ENCODE results near the gene SLC7A6OS. TPM values are rescaled to one million over a fixed set of nuclear protein-coding genes. Genes with fewer than 3 reads are reported as not detected.

Gene SLC7A6OS
- total RNA-seq, 1 experiment from 2014 or later = 16.4 TPM

- Histone ChIP-seq H3K9me3 (ENCODE audit: control insufficient read depth in 1 of 2, insufficient read depth in 1 of 2, low read depth in 1 of 2, low read length in 2 of 2) (no peaks in the 10 kb centered on the region), H3K4me2 (ENCODE audit: low read length) (no peak overlapping the region), H4K20me1 (ENCODE audit: insufficient read depth) (no peaks in the 10 kb centered on the region), H2AFZ (ENCODE audit: low read depth, low read length, poor library complexity, severe bottlenecking) (no peak overlapping the region), H3K4me3 (replicated peaks in 1 of 2; ENCODE audit: low read depth in 1 of 2, low read length in 2 of 2) (no peak overlapping the region), H3K9ac (ENCODE audit: low read length) (no peak overlapping the region), H3K79me2 (ENCODE audit: insufficient read depth, low read length) (peaks cover 62% of the 10 kb centered on the region), H3K27ac (ENCODE audit: low read depth, low read length) (no peak overlapping the region), H3K4me1 (ENCODE audit: control insufficient read depth in 1 of 2, insufficient read depth in 2 of 2, low read length in 2 of 2) (peaks cover 0 to 7% of the 10 kb centered on the region in 2 experiments; a peak in 1 of 4 replicates), H3K27me3 (ENCODE audit: insufficient read depth, low read length) (no peaks in the 10 kb centered on the region), H3K36me3 (ENCODE audit: control insufficient read depth in 1 of 2, insufficient read depth in 2 of 2, low read length in 2 of 2) (peaks cover 2 to 40% of the 10 kb centered on the region in 2 experiments; a peak in 2 of 4 replicates), H3K9me2 (ENCODE audit: insufficient read depth) (no peaks in the 10 kb centered on the region)
- TF ChIP-seq EGR1 (IDR thresholded peaks at IDR 0.05; ENCODE audit: low read depth) (no peak), EZH2 (IDR thresholded peaks at IDR 0.05) (no peak), POLR2A (IDR thresholded peaks at IDR 0.05; ENCODE audit: borderline replicate concordance, extremely low read depth, insufficient read depth, insufficient read length) (no peak), YY1 (IDR thresholded peaks at IDR 0.05; ENCODE audit: extremely low read depth, insufficient replicate concordance, low read depth, low read length) (no peak), REST (IDR thresholded peaks at IDR 0.05; ENCODE audit: low read depth) (no peak), SP1 (IDR thresholded peaks at IDR 0.05; ENCODE audit: low read depth) (no peak), ZBTB33 (IDR thresholded peaks at IDR 0.05; ENCODE audit: extremely low read depth, insufficient replicate concordance, low read length) (no peak), CEBPB (IDR thresholded peaks at IDR 0.05; ENCODE audit: low read depth) (no peak)
- BruUV-seq (replicated peaks) = no TSS peak
- ChIA-PET CTCF (no interaction called here), RAD21 (ENCODE audit: low non-redundant PET in 1 of 2, low total read pairs in 2 of 2, uncharacterized antibody in 2 of 2, unreplicated experiment in 2 of 2) (no interaction called here), POLR2A (no interaction called here)
- no peak for ATAC-seq
- intact Hi-C loops (cut with micrococcal nuclease) = no loop called here
- no peak for DNase-seq (ENCODE audit: low read depth, low spot score)
Observed at GRCh38 chr16:68286153-68287074, 24.3 kb downstream of the SLC7A6OS start.
